Endometrial microvascular endothelial cells (primary cell): ENCODE measurements around the gene SNPH. TPM values are rescaled to one million over a fixed set of nuclear protein-coding genes. Genes with fewer than 3 reads are reported as not detected.

Source experiments
- in situ Hi-C: cut with HindIII; loops from 2 replicates; pipeline ENCODE4 v1.10.0; 2017; ENCODE audit warnings: low sequenced_read_pairs, low pct_unique_long_range_greater_than_20kb; ENCODE audit errors: inconsistent ontology term
- total RNA-seq: library from RNA; depleted of rRNA; stranded (reverse); fragments of >200 nt; gene quantifications from one replicate; pipeline ENCODE4 v1.2.3, GENCODE V29; 2015; ENCODE audit errors: inconsistent ontology term

The SNPH gene
- total RNA-seq, 1 donor from 2014 or later: 11.9 TPM

DNA sequence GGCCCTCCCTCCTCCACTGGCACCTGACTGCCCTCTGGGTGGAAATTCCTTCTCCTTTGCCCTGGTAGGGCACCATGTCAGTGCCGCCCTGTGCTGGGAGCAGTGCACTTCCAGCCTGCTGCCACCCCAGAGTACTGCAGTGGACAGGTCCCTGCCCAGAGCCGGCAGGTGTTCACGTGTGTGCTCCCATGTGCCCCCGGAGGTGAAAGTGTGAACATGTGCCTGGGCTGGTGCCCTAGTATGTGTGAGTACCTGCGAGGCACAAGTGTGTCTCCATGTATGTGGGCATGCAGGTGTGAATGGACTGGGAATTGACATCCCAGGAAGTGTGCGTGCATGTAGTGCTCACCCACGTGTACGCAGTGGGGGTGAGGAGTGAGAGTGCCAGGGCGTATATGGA, 33.4 kb downstream of the SNPH start:
- in situ Hi-C loops: no loop called here

DNA sequence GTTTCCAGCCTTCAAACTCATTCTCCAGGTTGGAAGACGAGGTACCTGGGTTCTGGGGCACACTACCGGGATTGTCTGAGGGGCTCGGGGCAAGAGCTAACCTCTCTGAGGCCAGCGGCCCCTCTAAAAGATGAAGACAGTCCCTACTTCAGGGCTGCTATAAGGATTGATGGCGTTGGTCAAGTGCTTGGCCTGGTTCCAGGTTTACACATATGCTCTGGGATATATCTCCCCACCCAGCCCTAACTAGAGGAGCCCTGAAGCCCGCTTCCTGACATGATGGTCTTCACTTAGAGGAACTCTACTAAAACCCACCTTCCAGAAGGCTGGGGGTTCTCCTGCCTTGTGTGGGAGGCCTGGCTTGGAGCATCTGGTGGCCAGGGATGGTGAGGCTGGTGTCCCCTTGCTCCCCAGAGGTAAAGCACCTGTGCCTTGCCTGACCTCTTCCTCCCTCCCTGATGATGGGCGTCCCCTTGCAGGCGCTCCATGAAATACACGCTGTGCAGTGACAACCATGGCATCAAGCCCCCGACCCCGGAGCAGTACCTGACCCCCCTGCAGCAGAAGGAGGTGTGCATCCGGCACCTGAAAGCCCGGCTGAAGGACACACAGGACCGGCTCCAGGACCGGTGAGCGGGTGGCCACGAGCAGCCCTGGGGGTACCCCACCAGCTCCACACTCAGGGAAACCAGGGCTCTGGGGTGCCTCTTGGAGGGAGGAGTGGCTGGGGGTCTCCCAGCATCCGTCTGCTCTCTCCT, 34.2 kb downstream of the SNPH start:
- in situ Hi-C loops: no loop called here

DNA sequence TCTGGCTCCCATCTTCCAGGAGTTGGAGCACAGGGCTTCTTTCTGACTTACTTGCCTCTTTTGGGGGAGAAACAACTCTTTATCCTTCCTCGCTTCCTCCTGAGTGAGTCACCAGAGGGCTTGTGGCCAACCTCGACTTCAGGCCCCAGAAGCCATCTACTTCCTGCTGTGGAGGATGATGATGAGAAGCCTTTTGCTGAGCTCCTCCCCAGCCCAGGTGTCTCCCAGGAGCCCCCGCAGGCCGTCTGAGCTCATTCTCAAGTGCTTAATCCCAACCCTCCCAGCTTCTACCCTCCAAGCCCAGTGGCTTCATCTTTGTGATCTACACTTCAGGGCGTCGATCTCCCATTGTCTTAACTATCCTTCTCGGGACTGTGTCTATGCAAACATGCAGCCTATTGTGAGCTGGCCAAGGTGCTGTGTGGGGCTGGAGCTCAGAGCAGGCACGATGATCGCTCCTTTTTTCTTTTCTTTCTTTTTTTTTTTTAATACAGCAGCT, 35.0 kb downstream of the SNPH start:
- in situ Hi-C loops: no loop called here

GRCh38 chr20:1302685-1303541, 36.8 kb downstream of the SNPH start:
- in situ Hi-C loops: no loop called here

DNA sequence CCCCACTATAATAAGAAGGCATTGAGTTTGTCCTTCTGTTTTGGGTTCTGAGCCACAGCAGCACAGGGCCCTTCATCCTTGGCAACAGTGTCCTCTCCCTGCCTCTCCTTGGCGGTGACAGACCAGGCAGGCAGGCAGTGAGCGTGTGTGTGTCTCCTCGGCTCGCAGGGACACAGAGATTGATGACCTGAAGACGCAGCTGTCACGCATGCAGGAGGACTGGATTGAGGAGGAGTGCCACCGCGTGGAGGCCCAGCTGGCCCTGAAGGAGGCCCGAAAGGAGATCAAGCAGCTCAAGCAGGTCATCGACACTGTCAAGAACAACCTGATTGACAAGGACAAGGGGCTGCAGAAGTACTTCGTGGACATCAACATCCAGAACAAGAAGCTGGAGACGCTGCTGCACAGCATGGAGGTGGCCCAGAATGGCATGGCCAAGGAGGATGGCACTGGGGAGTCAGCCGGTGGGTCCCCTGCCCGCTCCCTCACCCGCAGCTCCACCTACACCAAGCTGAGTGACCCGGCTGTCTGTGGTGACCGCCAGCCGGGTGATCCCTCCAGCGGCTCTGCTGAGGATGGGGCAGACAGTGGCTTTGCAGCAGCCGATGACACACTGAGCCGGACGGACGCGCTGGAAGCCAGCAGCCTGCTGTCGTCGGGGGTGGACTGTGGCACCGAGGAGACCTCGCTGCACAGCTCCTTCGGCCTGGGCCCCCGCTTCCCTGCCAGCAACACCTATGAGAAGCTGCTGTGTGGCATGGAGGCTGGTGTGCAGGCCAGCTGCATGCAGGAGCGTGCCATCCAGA, 38.8 kb downstream of the SNPH start:
- in situ Hi-C loops: no loop called here

GRCh38 chr20:1305712-1306111, 39.6 kb downstream of the SNPH start:
- in situ Hi-C loops: no loop called here

- in situ Hi-C loops: no loop called here
Observed at GRCh38 chr20:1306316-1307135, 40.4 kb downstream of the SNPH start.

DNA sequence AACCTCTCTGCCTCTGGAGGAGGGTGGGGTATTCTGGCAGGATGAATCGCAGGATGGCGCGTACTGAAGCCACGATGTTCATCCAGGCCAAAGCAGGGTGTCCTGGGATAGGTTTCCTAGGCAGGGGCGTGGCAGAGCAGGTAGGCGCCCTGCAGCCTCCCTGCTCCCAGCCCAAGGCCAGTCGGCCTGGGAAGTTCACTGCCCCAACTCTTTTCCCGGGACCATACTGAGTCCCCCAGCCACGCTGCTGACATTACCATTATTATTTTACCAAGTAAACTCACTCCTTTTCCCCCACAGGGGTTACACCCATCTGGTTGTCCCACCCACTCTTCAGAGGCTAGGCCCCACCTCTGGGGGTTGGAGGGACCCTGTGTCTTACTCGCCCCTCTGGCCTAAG, 41.1 kb downstream of the SNPH start:
- in situ Hi-C loops: no loop called here

DNA sequence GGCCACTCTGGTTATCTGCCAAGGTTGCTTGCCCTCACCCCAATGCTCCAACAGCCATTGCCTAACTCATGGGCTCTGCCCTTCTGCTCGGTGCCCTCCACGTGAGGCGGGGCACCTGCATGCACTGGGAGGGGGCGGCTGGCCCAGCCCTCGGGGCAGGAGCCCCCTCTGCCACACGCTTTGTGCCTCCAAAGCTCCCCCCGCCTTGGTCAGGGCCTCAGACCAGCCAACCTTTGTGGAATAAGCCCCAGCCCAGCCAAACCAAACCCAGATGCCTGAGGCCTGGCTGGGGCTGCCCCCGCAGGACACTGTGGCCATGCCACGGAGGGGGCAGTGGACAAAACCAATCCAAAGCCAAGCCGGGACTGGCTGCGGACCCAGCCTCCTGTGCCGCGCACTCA, 41.5 kb downstream of the SNPH start:
- in situ Hi-C loops: no loop called here

DNA sequence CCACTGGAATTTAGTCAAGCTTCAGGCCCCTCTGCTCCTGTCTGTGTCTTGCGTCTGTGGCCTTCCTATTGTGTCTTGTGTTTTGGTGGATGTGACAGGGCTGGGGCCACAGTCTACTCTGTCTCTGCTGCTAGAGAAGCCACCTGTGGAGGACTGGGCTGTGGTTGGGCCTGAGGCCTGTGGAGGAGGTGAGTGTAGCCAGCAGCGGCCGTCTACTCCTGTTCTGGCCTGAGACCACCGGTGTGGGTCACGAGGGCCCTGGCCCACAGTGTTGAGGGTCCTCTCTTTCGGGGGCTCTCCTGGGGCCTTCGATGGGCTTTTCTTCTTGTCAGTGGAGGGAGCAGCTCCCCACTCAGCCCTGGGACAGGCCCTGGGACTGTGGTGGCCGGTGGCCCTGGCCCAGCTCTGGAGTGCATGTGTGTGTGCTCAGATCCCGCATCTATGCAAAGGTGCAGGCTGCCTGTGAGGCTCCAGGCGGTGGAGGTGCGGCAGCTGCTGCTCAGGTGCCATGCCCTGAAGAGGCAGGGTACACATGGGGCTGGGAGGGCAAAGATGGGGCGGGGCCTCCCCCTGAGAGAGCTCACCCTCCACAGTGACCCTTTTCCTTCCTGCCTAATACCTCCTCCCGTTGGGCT, 42.1 kb downstream of the SNPH start:
- in situ Hi-C loops: no loop called here

DNA sequence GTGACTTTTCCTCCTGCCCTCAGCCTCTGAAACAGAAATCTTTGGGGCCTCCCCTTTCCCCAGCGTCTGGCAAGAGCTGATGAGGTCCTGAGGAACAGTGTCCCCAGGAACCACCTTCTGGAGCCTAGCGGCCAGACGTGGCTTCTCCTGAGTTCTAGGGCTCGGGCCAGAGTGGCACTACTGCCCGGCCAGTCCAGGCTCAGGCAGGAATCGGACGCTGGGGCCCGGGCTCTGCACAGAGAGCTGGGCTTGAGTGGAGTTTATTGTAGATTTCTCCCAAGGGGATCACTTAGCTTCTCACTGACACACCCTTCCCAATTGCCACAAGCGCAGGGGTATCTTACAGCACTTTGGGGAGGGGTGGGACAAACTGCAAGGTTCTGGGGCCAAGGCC, 42.6 kb downstream of the SNPH start:
- in situ Hi-C loops: no loop called here

DNA sequence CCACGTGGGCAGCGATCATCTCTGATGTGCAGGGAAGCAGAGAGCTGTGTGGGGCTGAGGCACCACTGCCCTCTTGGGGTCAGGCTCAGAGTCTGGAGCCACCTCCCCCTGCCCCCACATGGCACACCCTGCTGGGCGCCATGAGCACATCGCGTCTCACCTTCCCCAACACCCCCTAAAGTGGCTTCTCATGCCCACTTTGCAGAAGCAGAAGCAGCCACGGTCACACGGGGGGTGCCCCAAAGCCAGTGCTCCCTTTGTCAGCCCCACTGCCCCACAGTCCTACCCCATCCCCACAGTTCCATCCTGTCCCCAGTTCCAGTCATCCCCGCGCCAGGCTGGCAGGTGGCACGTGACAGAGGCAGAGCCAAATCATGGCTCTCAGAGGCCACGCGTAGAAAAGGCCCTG, 43.3 kb downstream of the SNPH start:
- in situ Hi-C loops: no loop called here

DNA sequence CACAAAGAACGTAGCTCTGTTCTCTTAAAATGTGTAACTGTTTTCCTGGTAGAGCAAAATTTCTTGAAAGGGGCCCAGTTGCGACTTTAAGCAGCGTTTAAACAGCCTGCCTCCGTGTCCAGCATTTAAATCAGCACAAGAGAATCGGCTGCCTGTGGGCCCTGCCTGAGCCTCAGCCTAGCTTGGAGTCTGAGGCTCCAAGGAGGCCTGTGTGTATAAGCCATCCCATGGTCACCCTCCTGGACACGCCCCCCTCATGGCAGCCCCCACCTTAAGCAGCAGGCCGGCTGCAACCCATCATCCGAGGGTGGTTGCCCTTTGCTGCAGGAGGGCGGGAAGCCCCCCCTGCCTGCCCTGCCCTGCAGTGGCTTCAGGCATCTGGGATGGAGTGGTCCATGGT, 44.0 kb downstream of the SNPH start:
- in situ Hi-C loops: no loop called here

- in situ Hi-C loops: no loop called here
Observed at GRCh38 chr20:1310506-1311190, 44.6 kb downstream of the SNPH start.

DNA sequence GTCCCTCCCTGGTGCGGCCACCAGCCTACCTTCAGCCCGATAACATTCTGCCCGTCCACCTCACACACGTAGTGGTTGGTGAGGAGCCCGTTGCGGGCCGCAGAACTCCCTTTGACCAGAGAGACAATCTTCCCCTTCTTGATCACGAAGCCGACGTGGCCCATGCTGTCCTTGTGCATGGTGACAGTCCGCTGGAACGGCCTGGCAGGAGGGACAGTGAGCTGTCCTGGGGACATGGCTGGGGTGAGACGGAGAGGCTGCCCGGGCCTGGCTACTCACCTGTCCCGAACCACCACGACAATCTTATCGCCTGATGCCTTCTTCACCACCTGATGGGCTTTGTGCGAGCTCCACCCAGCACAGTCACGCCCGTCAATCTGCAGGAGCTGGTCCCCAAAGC, 46.2 kb downstream of the SNPH start:
- in situ Hi-C loops: no loop called here

GRCh38 chr20:1312904-1313235, 46.8 kb downstream of the SNPH start:
- in situ Hi-C loops: no loop called here

DNA sequence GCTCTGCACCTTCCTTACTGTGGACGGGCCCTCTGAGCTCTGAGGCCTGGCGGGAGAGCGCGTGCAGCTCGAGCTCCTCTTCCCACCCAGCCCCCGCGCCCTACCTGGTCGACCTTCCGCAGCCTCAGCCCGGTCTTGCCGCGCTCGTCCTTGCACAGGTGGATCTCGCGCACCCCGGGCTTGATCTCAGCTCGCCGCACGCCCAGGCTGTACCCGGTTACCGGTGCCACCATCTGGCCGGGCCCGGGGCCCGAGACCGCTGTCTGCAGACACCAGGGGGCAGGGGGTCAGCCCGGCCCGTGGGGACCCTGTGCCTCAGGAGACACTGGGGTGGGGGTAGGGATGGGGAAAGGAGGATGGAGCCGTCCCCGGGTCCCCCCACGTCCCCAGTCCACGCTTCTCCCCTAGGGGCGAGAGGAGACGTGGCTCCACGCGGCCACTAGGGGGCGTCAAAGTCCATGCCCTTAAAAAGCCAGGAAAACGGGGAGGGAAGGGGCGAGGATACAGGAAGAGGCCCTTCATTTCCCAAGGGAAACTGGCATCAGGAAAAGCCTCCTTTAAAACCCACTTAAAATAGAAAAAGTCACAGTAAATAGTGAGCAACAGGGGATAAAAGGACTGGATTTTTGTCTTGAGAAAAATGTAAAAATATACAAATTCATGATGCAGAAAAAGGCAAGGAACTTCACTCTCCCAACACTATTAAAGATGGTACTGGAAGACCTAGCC, 47.3 kb downstream of the SNPH start:
- in situ Hi-C loops: no loop called here
